Measurements from ENCODE around the gene EVI5. TPM values are rescaled to one million over a fixed set of nuclear protein-coding genes. Genes with fewer than 3 reads are reported as not detected.
A peak's percentile ranks its signal among the peaks of the same experiment; 100 is the strongest.

EVI5 gene
- total RNA-seq, 1 donor from 2014 or later = 19.8 TPM

DNA sequence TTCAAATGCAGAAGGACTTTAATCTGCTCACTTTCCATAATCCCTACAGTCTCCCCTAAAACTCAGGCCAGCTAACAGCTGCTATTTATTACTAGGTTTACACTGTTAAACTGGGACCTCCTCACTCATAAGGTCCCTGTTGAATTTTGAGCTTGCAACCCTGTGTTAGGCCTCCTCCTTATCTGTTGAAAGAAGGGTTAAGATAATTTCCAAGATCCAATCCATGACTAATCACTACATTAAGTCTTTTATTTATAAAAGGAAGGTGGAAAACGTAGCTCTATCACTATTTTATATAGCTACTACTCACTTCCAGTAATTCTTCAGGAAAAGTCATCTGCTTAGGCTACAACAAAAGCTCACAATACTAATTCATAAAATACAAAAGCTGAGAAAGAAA, 79.5 kb downstream of the EVI5 start:
- intact Hi-C loops (cut with DNase I) = no loop called here
- H3K4me1 ChIP-seq = no peaks in the 10 kb centered on the region
- DNase-seq (ENCODE audit: low spot score in 2 of 2) = no peak

DNA sequence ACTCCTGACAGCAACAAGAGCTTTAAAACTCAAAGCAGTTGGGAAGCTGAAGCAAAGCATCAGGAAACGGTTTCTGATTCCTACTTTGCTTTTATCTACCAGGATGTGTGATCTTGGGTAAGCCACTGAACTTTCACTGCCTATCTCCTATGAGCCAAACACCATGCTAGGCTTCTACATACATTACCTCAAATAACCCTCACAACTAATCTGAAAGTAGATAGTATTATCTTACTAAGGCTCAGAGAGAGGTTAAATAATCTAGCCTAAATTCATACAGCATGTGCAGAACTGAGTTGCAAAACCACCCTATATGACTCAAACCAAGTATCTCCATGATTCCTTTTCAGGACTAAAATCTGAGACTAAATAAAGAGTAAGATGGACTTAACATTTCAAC, 83.8 kb downstream of the EVI5 start:
- TF ChIP-seq, protein P1, sequence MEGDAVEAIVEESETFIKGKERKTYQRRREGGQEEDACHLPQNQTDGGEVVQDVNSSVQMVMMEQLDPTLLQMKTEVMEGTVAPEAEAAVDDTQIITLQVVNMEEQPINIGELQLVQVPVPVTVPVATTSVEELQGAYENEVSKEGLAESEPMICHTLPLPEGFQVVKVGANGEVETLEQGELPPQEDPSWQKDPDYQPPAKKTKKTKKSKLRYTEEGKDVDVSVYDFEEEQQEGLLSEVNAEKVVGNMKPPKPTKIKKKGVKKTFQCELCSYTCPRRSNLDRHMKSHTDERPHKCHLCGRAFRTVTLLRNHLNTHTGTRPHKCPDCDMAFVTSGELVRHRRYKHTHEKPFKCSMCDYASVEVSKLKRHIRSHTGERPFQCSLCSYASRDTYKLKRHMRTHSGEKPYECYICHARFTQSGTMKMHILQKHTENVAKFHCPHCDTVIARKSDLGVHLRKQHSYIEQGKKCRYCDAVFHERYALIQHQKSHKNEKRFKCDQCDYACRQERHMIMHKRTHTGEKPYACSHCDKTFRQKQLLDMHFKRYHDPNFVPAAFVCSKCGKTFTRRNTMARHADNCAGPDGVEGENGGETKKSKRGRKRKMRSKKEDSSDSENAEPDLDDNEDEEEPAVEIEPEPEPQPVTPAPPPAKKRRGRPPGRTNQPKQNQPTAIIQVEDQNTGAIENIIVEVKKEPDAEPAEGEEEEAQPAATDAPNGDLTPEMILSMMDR (IDR thresholded peaks at IDR 0.05) = no peak
- intact Hi-C loops (cut with DNase I) = no loop called here
- no peak overlapping the region for H3K27ac ChIP-seq
- H3K4me1 ChIP-seq = no peaks in the 10 kb centered on the region
- no peak overlapping the region for H3K4me3 ChIP-seq
- H3K36me3 ChIP-seq = no peaks in the 10 kb centered on the region
- no peak for DNase-seq (ENCODE audit: low spot score in 2 of 2)
- no peaks in the 10 kb centered on the region for H3K9me3 ChIP-seq
- H3K27me3 ChIP-seq = no peaks in the 10 kb centered on the region

More for the DNA sequence above, 79.5 kb downstream of the EVI5 start:
- H3K27ac ChIP-seq = no peak overlapping the region
- no peaks in the 10 kb centered on the region for H3K36me3 ChIP-seq
- no peaks in the 10 kb centered on the region for H3K9me3 ChIP-seq
- H3K4me3 ChIP-seq = no peak overlapping the region
- TF ChIP-seq, protein P1 (IDR thresholded peaks at IDR 0.05) = no peak
- no peaks in the 10 kb centered on the region for H3K27me3 ChIP-seq

DNA sequence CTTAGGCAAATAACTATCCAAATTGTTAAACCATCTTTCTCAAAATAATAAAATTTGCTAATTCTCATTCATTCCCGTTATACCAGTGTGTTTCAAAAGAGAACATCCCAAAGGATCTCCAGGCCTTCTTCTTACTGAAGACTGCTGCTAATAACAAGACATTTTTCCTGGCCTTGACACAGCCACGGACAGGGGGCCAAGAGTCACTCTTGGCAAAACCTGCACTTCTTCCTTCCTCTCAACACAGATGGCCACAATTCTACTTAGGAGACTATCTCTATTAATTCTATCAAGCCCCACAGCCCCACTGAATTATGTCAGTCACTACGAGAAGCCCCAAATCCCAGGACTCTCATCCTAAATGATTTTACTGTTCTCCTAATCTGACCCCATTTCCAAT, 86.0 kb downstream of the EVI5 start:
- intact Hi-C loops (cut with DNase I) = no loop called here
- Histone ChIP-seq H3K9me3 (no peaks in the 10 kb centered on the region), H3K27me3 (no peaks in the 10 kb centered on the region), H3K4me3 (no peak overlapping the region), H3K4me1 (no peaks in the 10 kb centered on the region), H3K36me3 (peaks cover 9 to 14% of the 10 kb centered on the region in 2 donors), H3K27ac (peak overlapping the region in 1 of 2 donors; percentile 28)
- TF ChIP-seq, protein P1 (IDR thresholded peaks at IDR 0.05) = no peak
- DNase-seq (ENCODE audit: low spot score in 2 of 2) = no peak

DNA sequence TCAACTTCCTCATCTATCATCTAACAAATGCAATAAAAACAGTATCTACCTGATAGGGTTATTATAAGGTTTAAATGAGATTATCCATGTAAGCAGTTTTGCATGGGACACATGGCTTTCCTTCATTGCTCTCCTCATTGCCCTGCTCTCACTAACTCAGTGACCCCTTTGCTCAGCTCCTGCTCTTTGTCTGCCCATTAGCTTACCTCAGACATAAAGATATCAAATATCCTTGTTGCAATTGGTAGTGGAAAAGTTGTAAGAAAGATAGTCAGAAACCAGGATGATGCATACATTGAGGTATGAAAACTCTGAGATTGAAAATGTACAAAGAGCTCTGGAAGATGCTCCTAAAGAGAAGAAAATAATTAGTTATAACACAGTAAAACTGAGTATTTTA, 89.8 kb downstream of the EVI5 start:
- no peak for DNase-seq (ENCODE audit: low spot score in 2 of 2)
- H3K4me1 ChIP-seq = no peaks in the 10 kb centered on the region
- H3K27ac ChIP-seq = no peak overlapping the region
- H3K4me3 ChIP-seq = no peak overlapping the region
- intact Hi-C loops (cut with DNase I) = no loop called here
- H3K27me3 ChIP-seq = no peaks in the 10 kb centered on the region
- TF ChIP-seq, protein P1 (IDR thresholded peaks at IDR 0.05) = no peak
- H3K9me3 ChIP-seq = no peaks in the 10 kb centered on the region
- H3K36me3 ChIP-seq = peaks cover 20 to 36% of the 10 kb centered on the region in 2 donors

DNA sequence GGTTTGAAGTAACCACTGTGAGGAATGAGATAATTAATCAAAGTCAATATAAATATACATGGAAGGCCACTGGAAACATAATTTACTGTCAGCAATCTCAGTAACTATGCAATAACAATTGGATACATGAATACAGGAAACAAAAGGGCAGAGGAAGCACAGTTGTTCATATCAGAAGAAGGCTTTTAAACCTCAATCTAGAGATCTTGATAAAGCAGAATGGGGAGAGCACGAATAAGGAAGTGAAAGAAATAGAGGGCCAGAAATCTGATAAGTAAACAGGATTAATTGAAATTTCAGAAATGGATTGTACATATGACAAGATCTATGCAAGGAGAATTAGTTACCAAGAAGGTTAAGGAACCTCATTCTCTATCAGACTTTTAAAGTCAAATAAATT, 93.0 kb downstream of the EVI5 start:
- no peak for DNase-seq (ENCODE audit: low spot score in 2 of 2)
- Histone ChIP-seq H3K9me3 (no peaks in the 10 kb centered on the region), H3K27ac (no peak overlapping the region), H3K27me3 (no peaks in the 10 kb centered on the region), H3K4me3 (no peak overlapping the region), H3K36me3 (peaks cover 28 to 49% of the 10 kb centered on the region in 2 donors), H3K4me1 (no peaks in the 10 kb centered on the region)
- intact Hi-C loops (cut with DNase I) = no loop called here
- TF ChIP-seq, protein P1 (IDR thresholded peaks at IDR 0.05) = no peak
